COLO668 (cell line): ENCODE measurements around the gene SLC26A1.
A peak's percentile ranks its signal among the peaks of the same experiment; 100 is the strongest.

Experiments used
- DNase-seq: peaks from one replicate; lab custom pipeline; 2025; ENCODE audit not compliant: unreplicated experiment; lab: John Stamatoyannopoulos, UW

The SLC26A1 gene

GRCh38 chr4:1030031-1030430 lies 36.8 kb upstream of the SLC26A1 start:
- DNase-seq = peak; percentile 10

GRCh38 chr4:1029529-1029928 lies 36.3 kb upstream of the SLC26A1 start:
- DNase-seq = no peak

- DNase-seq = no peak
Observed at GRCh38 chr4:1028574-1029220, 35.5 kb upstream of the SLC26A1 start.

GRCh38 chr4:1027915-1028238 lies 34.7 kb upstream of the SLC26A1 start:
- DNase-seq = no peak

- no peak for DNase-seq
Observed at GRCh38 chr4:1027219-1027914, 34.2 kb upstream of the SLC26A1 start.

GRCh38 chr4:1026115-1026514 lies 32.9 kb upstream of the SLC26A1 start:
- peak; percentile 67 for DNase-seq

DNA sequence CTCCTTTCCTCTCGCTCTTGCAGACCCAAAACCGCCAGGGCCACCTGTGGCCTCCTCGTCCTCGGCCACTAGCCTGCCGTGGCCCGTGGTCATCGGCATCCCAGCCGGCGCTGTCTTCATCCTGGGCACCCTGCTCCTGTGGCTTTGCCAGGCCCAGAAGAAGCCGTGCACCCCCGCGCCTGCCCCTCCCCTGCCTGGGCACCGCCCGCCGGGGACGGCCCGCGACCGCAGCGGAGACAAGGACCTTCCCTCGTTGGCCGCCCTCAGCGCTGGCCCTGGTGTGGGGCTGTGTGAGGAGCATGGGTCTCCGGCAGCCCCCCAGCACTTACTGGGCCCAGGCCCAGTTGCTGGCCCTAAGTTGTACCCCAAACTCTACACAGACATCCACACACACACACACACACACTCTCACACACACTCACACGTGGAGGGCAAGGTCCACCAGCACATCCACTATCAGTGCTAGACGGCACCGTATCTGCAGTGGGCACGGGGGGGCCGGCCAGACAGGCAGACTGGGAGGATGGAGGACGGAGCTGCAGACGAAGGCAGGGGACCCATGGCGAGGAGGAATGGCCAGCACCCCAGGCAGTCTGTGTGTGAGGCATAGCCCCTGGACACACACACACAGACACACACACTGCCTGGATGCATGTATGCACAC lies 31.8 kb upstream of the SLC26A1 start:
- DNase-seq = no peak

GRCh38 chr4:1023895-1024740 lies 30.9 kb upstream of the SLC26A1 start:
- no peak for DNase-seq

DNA sequence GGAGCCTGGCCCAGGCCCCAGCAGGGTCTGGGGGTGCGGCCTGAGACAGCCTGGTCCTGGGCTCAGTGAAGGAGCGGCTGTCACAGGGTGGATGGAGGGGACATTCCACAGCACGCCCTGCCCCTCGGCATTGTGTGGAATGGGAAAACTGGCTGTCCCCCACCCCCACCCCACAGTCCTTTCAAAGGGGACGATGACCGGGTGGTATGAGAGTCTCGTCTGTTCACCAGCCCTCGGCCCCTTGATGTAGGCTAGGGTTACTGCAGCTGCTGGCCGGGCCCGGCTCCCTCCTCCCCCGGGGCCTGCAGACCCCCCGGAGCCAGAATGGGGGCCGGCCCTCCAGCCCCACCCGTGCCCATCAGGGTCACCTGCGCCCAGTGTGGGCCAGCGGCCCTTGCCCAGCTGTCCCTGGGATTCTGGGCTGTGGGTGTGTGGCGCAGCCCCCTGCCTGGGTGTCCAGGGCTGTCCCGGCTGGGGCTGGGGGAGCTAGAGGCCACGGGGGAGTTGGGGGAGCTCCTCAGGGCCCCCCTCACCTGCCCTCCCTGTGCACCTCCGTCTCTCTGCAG lies 30.0 kb upstream of the SLC26A1 start:
- DNase-seq = no peak

DNA sequence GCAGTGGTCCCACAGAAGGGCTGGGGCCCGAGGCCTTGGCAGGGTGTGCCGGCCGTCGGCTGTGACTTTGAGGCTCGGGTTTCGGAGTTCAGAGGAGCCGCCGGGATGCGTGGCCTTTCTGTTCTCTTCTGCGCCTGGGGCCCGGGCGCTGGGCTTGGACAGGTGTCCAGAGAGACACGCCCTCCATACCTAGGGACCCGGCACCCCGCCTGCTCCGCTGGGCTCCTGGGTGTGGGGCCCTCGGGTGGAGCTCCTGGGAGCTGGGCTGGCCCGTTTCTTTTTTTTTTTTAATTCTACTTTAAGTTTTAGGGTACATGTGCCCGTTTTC lies 29.5 kb upstream of the SLC26A1 start:
- DNase-seq = peak; percentile 74

GRCh38 chr4:1022051-1022738 lies 29.0 kb upstream of the SLC26A1 start:
- DNase-seq = peak; percentile 38

- peak; percentile 10 for DNase-seq
Observed at GRCh38 chr4:1021386-1022050, 28.3 kb upstream of the SLC26A1 start.

GRCh38 chr4:1019729-1020470 lies 26.7 kb upstream of the SLC26A1 start:
- no peak for DNase-seq

DNA sequence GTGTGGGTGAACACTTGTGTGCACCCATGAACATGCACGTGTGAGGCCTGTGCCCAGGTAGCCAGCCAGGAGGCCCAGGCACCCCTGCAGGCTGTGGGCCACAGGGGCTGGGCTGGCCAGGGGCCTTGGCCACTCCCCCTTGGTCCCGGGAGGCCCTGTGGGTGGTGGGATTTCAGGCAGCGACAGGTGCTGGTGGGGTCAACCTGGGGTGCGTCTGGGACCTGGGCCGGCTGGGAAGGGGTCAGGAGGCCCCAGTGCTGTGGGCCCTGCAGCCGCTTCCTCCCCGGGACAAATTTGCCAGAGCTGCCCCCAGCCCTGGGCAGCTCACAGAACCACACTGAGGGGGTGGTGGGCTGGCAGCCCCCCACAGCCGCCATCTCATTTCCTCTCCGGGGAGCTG lies 26.1 kb upstream of the SLC26A1 start:
- DNase-seq = no peak

GRCh38 chr4:1018147-1019020 lies 25.2 kb upstream of the SLC26A1 start:
- DNase-seq = no peak

DNA sequence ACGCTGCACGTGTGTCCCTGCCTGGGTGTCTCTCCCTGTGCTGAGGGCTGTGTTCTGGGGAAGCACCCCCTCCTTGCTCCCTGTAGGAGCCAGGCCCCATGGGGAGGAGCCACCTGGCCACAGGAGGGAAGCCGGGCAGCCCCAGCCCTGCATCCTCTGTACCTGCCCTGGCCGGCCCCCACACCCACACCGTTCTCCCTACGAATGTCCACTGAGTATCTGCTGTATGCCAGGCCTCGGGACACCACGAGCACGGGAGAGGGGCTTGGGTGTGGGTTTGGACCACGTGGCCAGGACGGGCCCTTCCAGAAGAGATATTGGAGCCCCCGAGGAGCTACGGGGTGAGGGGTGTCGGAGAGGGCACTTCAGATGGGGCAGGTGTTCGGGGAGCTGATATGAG lies 24.5 kb upstream of the SLC26A1 start:
- no peak for DNase-seq

DNA sequence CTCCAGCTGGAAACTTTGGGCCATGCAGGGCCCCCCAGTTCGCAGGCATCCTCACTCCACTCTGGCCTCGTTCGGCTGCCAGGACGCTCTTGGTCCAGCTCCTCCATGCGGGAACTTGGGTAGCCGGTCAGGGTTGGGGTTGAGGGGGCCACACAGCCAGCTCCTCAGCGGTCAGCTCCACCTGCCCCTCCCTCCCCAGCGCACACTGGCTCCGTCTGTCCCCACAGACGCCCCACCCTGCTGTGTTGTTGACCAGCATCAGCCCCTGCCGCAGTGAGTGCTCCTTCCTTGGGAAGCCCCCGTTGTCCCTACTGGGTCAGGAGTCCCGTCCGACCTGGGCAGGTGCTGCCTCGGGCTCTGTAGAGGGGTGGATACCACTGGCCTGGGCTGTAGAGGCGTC lies 24.0 kb upstream of the SLC26A1 start:
- DNase-seq = no peak

DNA sequence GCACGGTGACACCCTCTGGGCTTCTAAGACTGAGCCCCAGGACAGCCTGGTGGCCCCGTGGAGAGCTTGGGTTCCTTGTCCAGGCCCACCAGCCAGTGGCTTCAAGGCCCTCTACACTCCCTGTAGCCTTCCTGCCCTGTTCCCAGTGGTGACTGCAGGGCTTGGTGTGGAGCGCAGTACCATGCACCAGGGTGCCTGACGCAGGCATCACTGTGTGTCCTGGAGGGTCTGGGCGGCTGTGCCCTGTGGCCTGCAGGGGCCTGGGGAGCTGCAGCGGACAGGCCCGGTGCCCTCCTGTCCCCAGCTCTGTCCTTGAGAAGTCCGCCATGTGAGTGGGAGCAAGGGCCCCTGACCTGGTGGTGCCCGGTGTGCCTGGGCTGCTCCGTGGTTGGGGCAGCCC lies 22.5 kb upstream of the SLC26A1 start:
- DNase-seq = no peak

- DNase-seq = peak; percentile 9
Observed at GRCh38 chr4:1015179-1015578, 22.0 kb upstream of the SLC26A1 start.
